Measurements from ENCODE around the gene COPG2.

Gene COPG2

DNA sequence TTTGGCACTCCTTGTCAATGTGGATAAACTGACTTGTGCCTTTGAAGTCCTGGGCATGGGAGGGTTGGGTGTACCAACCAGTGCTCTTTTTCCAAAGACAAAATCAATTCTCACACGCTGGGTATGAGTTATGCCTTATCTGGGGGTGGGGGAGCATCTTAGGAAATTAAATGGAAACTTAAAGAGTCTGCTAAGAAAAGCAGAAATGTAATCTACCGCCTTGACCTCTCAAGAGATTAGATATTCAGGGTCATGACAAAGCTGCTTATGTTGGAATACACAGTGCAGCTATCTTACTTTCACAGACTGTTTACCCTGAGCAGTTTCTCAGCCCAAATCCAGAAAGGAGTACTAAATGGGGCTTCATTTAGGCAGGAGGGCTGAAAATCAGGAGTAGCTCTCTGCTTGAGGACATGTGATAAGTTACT is 174.1 kb downstream of the COPG2 start:
- no peak overlapping the region for H3K4me3 ChIP-seq (ENCODE audit: low read length)
- TF ChIP-seq, protein P1, sequence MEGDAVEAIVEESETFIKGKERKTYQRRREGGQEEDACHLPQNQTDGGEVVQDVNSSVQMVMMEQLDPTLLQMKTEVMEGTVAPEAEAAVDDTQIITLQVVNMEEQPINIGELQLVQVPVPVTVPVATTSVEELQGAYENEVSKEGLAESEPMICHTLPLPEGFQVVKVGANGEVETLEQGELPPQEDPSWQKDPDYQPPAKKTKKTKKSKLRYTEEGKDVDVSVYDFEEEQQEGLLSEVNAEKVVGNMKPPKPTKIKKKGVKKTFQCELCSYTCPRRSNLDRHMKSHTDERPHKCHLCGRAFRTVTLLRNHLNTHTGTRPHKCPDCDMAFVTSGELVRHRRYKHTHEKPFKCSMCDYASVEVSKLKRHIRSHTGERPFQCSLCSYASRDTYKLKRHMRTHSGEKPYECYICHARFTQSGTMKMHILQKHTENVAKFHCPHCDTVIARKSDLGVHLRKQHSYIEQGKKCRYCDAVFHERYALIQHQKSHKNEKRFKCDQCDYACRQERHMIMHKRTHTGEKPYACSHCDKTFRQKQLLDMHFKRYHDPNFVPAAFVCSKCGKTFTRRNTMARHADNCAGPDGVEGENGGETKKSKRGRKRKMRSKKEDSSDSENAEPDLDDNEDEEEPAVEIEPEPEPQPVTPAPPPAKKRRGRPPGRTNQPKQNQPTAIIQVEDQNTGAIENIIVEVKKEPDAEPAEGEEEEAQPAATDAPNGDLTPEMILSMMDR (IDR thresholded peaks at IDR 0.05; ENCODE audit: insufficient read depth, low read depth, low read length, missing control alignments): no peak
- no peak for DNase-seq (ENCODE audit: low read depth)

DNA sequence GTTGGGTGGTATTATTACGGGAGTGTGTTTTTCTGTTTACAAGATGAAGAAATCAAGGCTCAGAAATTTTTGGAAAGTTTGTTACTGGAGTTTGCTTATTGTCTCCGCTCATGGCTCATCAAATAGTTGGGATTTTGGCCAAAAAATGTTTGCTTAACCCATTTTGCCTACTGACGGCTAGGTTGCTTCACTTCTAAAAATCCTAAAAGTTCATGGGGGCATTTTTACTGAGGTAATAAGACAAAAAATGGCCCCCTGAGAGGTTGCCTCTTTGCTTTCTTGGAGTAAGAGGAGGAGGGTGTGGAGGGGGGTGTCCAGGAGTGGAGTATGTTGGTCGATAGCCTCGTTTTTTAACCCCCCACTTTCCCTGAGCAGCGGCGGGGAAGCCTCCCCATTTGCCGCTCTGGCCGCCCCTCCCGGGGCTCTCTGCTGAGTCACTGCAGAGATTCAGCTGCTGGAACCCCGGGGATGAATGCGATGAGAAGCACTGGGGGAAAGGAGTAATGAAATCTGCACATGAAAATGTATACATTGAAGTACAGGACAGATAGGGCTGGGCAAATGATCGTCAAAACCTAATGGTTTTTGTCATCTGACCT is 175.2 kb downstream of the COPG2 start:
- peak overlapping the region; percentile 49 for H3K4me3 ChIP-seq (ENCODE audit: low read length)
- DNase-seq (ENCODE audit: low read depth): peak; percentile 15
- TF ChIP-seq, protein P1 (IDR thresholded peaks at IDR 0.05; ENCODE audit: insufficient read depth, low read depth, low read length, missing control alignments): no peak

DNA sequence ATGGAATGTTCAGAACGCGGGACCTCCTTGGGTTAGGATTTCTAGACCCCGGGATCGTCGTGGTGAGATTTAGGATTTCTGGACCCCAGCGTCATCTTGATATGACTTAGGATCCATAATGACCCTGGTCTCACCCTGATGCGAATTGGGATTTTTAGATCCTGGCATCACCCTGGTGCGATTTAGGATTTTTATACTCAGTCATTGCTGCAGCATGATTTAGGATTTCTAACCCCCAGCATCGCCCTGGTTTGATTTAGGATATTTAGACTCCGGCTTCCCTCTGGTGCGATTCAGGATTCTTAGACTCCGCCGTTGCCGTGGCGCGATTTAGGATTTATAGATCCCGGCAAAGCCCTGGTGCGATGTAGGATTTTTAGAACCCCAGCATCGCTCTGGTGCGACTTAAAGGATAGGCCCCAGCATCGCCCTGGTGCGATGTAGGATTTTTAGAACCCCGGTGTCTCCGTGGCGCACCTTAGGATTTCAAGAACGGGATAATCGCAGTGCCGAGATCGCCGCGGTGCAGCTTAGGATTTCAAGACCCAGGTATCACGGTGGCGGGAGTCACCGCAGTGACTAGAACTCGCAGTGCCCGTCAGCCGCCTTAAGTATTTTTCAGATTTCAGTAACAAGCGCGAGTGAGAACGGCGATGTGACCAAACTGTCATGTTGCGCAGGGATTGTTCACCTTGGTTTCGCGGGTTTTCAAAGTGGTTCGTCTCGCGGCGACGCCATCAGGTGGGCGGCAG is 175.8 kb downstream of the COPG2 start:
- peak overlapping the region; percentile 49 for H3K4me3 ChIP-seq (ENCODE audit: low read length)
- TF ChIP-seq, protein P1 (IDR thresholded peaks at IDR 0.05; ENCODE audit: insufficient read depth, low read depth, low read length, missing control alignments): no peak
- DNase-seq (ENCODE audit: low read depth): peak; percentile 21

DNA sequence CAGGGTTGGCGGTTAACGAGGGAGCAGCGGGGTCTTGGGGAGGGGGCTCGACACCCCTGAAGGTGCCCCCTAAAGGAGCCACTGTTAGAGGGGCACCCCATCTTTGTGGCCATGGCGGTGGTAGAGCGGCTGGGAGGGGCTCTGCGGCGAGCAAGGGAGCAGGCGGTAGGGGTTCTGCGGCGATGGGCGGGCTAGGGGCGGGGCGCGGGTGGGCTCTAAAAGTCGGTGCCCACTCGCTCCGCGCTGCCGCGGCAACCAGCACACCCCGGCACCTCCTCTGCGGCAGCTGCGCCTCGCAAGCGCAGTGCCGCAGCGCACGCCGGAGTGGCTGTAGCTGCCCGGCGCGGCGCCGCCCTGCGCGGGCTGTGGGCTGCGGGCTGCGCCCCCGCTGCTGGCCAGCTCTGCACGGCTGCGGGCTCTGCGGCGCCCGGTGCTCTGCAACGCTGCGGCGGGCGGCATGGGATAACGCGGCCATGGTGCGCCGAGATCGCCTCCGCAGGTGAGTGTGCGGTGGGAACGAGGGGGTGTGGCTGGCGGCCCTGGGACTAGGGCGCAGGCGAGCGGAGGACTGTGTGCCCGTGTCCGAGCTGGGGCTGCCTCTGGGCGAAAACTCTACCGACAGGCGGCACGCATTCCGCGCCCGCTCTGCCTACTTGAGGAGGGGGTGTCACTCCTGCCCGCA is 176.6 kb downstream of the COPG2 start, which contains the start of gene MEST:
MEST (plus strand) TSS at position 245 of the 682 bp plus-strand sequence; CDS start at position 474, 229 bp downstream.
- peak within 1 kb of the TSS; percentile 49 for H3K4me3 ChIP-seq (ENCODE audit: low read length)
- TF ChIP-seq, protein P1 (IDR thresholded peaks at IDR 0.05; ENCODE audit: insufficient read depth, low read depth, low read length, missing control alignments): no peak
- peak; percentile 34 for DNase-seq (ENCODE audit: low read depth)

DNA sequence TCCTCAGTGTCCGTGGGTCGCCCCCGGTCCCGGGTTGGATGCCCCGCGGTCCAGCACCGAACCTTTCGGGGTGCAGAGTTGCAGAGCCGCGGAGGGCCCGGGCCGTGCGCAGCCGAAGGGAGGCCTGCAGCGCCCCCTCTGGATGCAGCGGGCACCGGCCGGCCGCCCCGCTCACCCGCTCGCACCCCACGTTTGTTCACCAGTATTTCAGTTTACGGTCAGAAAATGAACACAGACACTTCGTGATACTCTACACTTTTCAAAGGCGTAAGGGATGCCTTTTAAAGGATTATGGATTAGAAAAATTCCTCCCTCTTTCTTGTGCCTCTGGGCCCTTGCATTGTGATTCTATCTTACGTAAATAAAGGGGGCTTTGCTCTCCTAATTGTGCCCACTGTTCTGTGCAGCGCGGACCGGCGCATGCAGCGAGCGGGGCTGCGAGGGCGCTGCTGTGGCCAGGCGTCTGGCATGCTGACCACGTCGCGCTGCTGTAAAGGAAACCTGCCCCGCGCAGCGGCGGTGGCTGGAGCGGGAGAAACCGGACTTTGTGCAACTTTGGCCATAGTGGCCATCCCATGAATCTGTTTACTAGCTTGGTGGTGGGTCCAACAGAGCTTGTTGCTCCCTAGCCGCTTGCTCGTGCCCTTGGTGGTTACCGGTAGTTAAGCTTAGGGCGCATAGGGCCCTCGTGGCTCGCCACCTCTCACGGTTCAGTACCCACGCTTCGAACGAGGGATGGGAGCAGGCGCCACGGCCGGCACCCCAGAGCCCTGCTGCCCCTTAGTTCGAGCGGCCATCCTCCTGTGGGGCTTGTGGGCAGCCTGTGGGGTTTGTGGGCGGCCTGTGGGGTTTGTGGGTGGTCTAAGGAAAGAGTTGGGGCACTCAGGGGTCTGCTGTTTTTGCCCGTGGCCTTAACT is 177.4 kb downstream of the COPG2 start:
- H3K4me3 ChIP-seq (ENCODE audit: low read length): peak overlapping the region; percentile 49
- TF ChIP-seq, protein P1 (IDR thresholded peaks at IDR 0.05; ENCODE audit: insufficient read depth, low read depth, low read length, missing control alignments): peak; percentile 34
- DNase-seq (ENCODE audit: low read depth): peak; percentile 53

DNA sequence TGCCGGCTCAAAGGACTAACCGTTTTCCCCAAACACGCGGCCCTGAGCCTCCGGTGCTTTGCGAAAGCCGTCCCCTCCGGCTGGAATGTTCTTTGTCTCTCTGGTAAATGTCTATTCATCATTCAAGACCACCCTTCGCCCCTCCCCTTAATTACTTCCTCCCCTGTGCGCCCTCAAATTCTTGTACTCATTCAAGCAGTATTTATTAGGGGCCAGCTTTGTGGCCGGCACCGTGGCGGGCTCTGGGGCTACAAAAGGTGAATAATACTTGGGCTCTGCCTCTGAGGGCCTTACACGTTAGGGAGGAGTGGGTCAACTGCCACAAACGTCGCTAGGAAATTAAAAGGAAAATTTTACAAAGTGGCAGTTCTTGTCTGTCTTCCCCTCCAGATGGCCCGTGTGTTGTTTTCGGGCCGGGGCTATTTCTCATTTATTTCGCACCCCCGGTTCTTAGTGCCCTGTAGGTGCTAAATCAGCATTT is 178.2 kb downstream of the COPG2 start:
- peak overlapping the region; percentile 9 for H3K4me3 ChIP-seq (ENCODE audit: low read length)
- DNase-seq (ENCODE audit: low read depth): no peak
- TF ChIP-seq, protein P1 (IDR thresholded peaks at IDR 0.05; ENCODE audit: insufficient read depth, low read depth, low read length, missing control alignments): no peak

Data from epithelial cell of esophagus (primary cell).